PC-9 (cell line): Measurements from ENCODE around the gene CSTA. TPM values are rescaled to one million over a fixed set of nuclear protein-coding genes. Genes with fewer than 3 reads are reported as not detected.
A peak's percentile ranks its signal among the peaks of the same experiment; 100 is the strongest.

Source experiments
- BruUV-seq: library from RNA; stranded (reverse); fragments of 400-500 nt; replicated peaks from 2 replicates; lab custom pipeline; 2021; lab: Mats Ljungman, UMichigan
- CTCF ChIA-PET: fragments of 300-600 bp; sonication (Branson Sonifier 250); formaldehyde crosslinking; loops from one replicate; lab custom pipeline; 2022; ENCODE audit warnings: antibody characterized with exemption; lab: Charles Lee
- POLR2A ChIA-PET: fragments of 300-600 bp; sonication (Branson Sonifier 250); formaldehyde crosslinking; loops from one replicate; lab custom pipeline; 2022; ENCODE audit warnings: antibody characterized with exemption; ENCODE audit not compliant: unreplicated experiment; lab: Charles Lee
- DNase-seq, 2 experiments: peaks; one replicate each; pipeline versions ENCODE4 v3.0.0 to v3.0.0-alpha.2; 2015 to 2022; ENCODE audit warnings: mixed read lengths in 1 of 2
- H2AFZ ChIP-seq: fragments of 200-600 bp; sonication (generic); 2 replicates; pipeline ENCODE4 v1.8.1; 2017; ENCODE audit warnings: antibody characterized with exemption
- H3F3A ChIP-seq: fragments of 200-600 bp; sonication (generic); 2 replicates; pipeline ENCODE4 v1.8.1; 2017; ENCODE audit warnings: antibody characterized with exemption, mild to moderate bottlenecking, low read depth; ENCODE audit not compliant: insufficient read depth
- H3K27ac ChIP-seq: fragments of 200-600 bp; sonication (generic); 2 replicates; pipeline ENCODE4 v1.6.1; 2016; ENCODE audit warnings: mixed run types
- H3K27me3 ChIP-seq: fragments of 200-600 bp; sonication (generic); 2 replicates; pipeline ENCODE4 v1.6.1; 2016; ENCODE audit warnings: low read depth, mixed run types; ENCODE audit not compliant: insufficient read depth
- H3K36me3 ChIP-seq: fragments of 200-600 bp; sonication (generic); 2 replicates; pipeline ENCODE4 v1.6.1; 2016; ENCODE audit warnings: low read depth, mixed run types
- H3K4me1 ChIP-seq: fragments of 200-600 bp; sonication (generic); replicated peaks from 2 replicates; pipeline ENCODE4 v1.6.1; 2016; ENCODE audit warnings: mixed run types; ENCODE audit not compliant: insufficient read depth
- H3K4me2 ChIP-seq: fragments of 200-600 bp; sonication (generic); 2 replicates; pipeline ENCODE4 v1.6.1; 2017; ENCODE audit warnings: mixed run types
- H3K4me3 ChIP-seq: fragments of 200-600 bp; sonication (generic); 2 replicates; pipeline ENCODE4 v1.6.1; 2016; ENCODE audit warnings: mixed run types
- H3K79me2 ChIP-seq: fragments of 200-600 bp; sonication (generic); 2 replicates; pipeline ENCODE4 v1.6.1; 2017; ENCODE audit warnings: low read depth, mixed run types
- H3K9me2 ChIP-seq: fragments of 200-600 bp; sonication (generic); 2 replicates; pipeline ENCODE4 v1.8.1; 2017; ENCODE audit warnings: mild to moderate bottlenecking; ENCODE audit not compliant: insufficient read depth
- H3K9me3 ChIP-seq: fragments of 200-600 bp; sonication (generic); 2 replicates; pipeline ENCODE4 v1.8.1; 2016; ENCODE audit warnings: low read depth; ENCODE audit not compliant: insufficient read depth
- H4K20me1 ChIP-seq: fragments of 200-600 bp; sonication (generic); 2 replicates; pipeline ENCODE4 v1.8.1; 2017; ENCODE audit not compliant: insufficient read depth
- CTCF ChIP-seq: fragments of 200-600 bp; sonication (generic); conservative IDR thresholded peaks from 2 replicates; pipeline ENCODE4 v1.6.1; 2017; ENCODE audit warnings: mixed run types, antibody characterized with exemption, mild to moderate bottlenecking, moderate library complexity
- EZH2 ChIP-seq: fragments of 200-600 bp; sonication (generic); IDR thresholded peaks from 2 replicates; pipeline ENCODE4 v1.8.0; 2017; ENCODE audit warnings: antibody characterized with exemption, low read depth
- intact Hi-C: fragments of 100-400 bp; cut with micrococcal nuclease; formaldehyde crosslinking; loops from one replicate; pipeline ENCODE4 v1.10.0; 2022; ENCODE audit not compliant: unreplicated experiment
- total RNA-seq: library from RNA; stranded (reverse); gene quantifications from 2 replicates; pipeline ENCODE4 v1.2.3, GENCODE V29; 2021

Gene CSTA
- total RNA-seq, 1 experiment from 2014 or later, result 16.8 TPM

- Histone ChIP-seq H3K9me3 (no peaks in the 10 kb centered on the region), H3K4me3 (no peak overlapping the region), H2AFZ (no peak overlapping the region), H3K27me3 (no peaks in the 10 kb centered on the region), H3F3A (peaks cover 46% of the 10 kb centered on the region), H3K9me2 (no peaks in the 10 kb centered on the region), H4K20me1 (no peaks in the 10 kb centered on the region), H3K79me2 (0 out of 2 replicates have a peak, but pooled peaks cover 3% of the 10 kb centered on the region), H3K4me1 (peaks cover 31% of the 10 kb centered on the region), H3K4me2 (peak overlapping the region; percentile 10; the same call in 1 of the 2 replicates), H3K27ac (peak overlapping the region; percentile 96), H3K36me3 (peaks cover 46% of the 10 kb centered on the region)
- ChIA-PET POLR2A (interaction anchor here (0.6 kb wide), 1 partner anchor 54 kb away, joined by 9 read pairs; no protein-coding TSS in a partner anchor), CTCF (no interaction called here)
- intact Hi-C loops, result loop anchor here (10.0 kb wide), 1 partner anchor 532 kb away; the partner anchor contains the start of genes EAF2 and IQCB1
- peak; percentile 13 to 70 for DNase-seq
- BruUV-seq, result no TSS peak
- TF ChIP-seq CTCF, result no peak
- TF ChIP-seq EZH2, result no peak
These were observed 41.3 kb downstream of the CSTA start for GRCh38 chr3:122366379-122366749.

GRCh38 chr3:122374034-122374433 lies 49.0 kb downstream of the CSTA start:
- Histone ChIP-seq H3K27me3 (no peaks in the 10 kb centered on the region), H3K9me2 (no peaks in the 10 kb centered on the region; the same call in 1 of the 2 replicates), H3K27ac (no peak overlapping the region), H3K9me3 (no peaks in the 10 kb centered on the region), H3K4me3 (no peak overlapping the region), H3K4me1 (no peaks in the 10 kb centered on the region), H3K36me3 (peaks cover 10% of the 10 kb centered on the region), H3F3A (0 out of 2 replicates have a peak, but pooled peaks cover 4% of the 10 kb centered on the region), H2AFZ (no peak overlapping the region), H3K79me2 (peaks cover 22% of the 10 kb centered on the region; the same call in 1 of the 2 replicates), H3K4me2 (no peak overlapping the region), H4K20me1 (no peaks in the 10 kb centered on the region)
- ChIA-PET POLR2A (no interaction called here), CTCF (no interaction called here)
- no TSS peak for BruUV-seq
- DNase-seq, result no peak
- no peak for TF ChIP-seq EZH2
- no peak for TF ChIP-seq CTCF
- intact Hi-C loops, result no loop called here

GRCh38 chr3:122377975-122378374 lies 52.9 kb downstream of the CSTA start:
- H3K9me2 ChIP-seq, result no peaks in the 10 kb centered on the region; the same call in 1 of the 2 replicates
- intact Hi-C loops, result no loop called here
- H3K36me3 ChIP-seq, result no peaks in the 10 kb centered on the region; the same call in none of the 2 replicates
- no peaks in the 10 kb centered on the region for H3F3A ChIP-seq
- BruUV-seq, result no TSS peak
- no peak overlapping the region for H2AFZ ChIP-seq
- H4K20me1 ChIP-seq, result no peaks in the 10 kb centered on the region
- no peak overlapping the region for H3K4me2 ChIP-seq
- peaks cover 44% of the 10 kb centered on the region for H3K79me2 ChIP-seq
- H3K27me3 ChIP-seq, result no peaks in the 10 kb centered on the region
- no peaks in the 10 kb centered on the region for H3K9me3 ChIP-seq
- no peak overlapping the region for H3K27ac ChIP-seq
- CTCF ChIA-PET, result no interaction called here
- H3K4me1 ChIP-seq, result peaks cover 7% of the 10 kb centered on the region; the same call in 1 of the 2 replicates
- H3K4me3 ChIP-seq, result no peak overlapping the region
- TF ChIP-seq EZH2 (no peak), CTCF (no peak)
- POLR2A ChIA-PET, result no interaction called here
- DNase-seq, result no peak
